Prostate gland (tissue), 2 donors: ENCODE results near the gene GPR35. TPM values are rescaled to one million over a fixed set of nuclear protein-coding genes. Genes with fewer than 3 reads are reported as not detected.

Experiments used
- DNase-seq: peaks from one replicate; pipeline ENCODE4 v3.0.0-alpha.2; 2019; ENCODE audit warnings: low spot score
- H3K27ac ChIP-seq, 2 donors: fragments of 200-600 bp; sonication (generic); 2 replicates each; pipeline ENCODE4 v1.5.1; 2017 to 2019
- H3K27me3 ChIP-seq: fragments of 200-600 bp; sonication (generic); replicated peaks from 2 replicates; pipeline ENCODE4 v1.5.1; 2019; ENCODE audit not compliant: insufficient read depth
- H3K36me3 ChIP-seq, 2 donors: fragments of 200-600 bp; sonication (generic); 1 replicate in 1 of 2; 2 replicates in 1 of 2; pipeline versions ENCODE4 v1.5.1 to v1.8.1; 2017 to 2019
- H3K4me1 ChIP-seq: fragments of 200-600 bp; sonication (generic); replicated peaks from 2 replicates; pipeline ENCODE4 v1.5.1; 2019
- H3K4me3 ChIP-seq, 2 donors: fragments of 200-600 bp; sonication (generic); 2 replicates each; pipeline ENCODE4 v1.5.1; 2017 to 2019
- H3K9me3 ChIP-seq: fragments of 200-600 bp; sonication (generic); 2 replicates; pipeline ENCODE4 v1.5.1; 2017
- CTCF ChIP-seq, 4 experiments: fragments of 200-600 bp in 2 of 4; fragments of 450-650 bp in 2 of 4; sonication (generic) in 2 of 4; IDR thresholded peaks; 1 replicate in 3 of 4; 2 replicates in 1 of 4; pipeline ENCODE4 v1.5.1; 2016 to 2019; ENCODE audit warnings: antibody characterized with exemption in 4 of 4, mild to moderate bottlenecking in 2 of 4, moderate library complexity in 2 of 4
- POLR2A ChIP-seq: fragments of 450-650 bp; IDR thresholded peaks from one replicate; pipeline ENCODE4 v1.6.1; 2016; ENCODE audit warnings: antibody characterized with exemption, mild to moderate bottlenecking
- POLR2AphosphoS5 ChIP-seq: sonication (generic); formaldehyde crosslinking; IDR thresholded peaks from one replicate; pipeline ENCODE4 v1.6.1; 2017; ENCODE audit warnings: antibody characterized with exemption
- WGBS: methylation state at CpG from one replicate; pipeline ENCODE4 v1.1.5; 2018; 5-methylcytosine and 5-hydroxymethylcytosine counted together
- intact Hi-C: fragments of 100-400 bp; cut with DNase I; formaldehyde crosslinking; loops from one replicate; pipeline ENCODE4 v1.14.2; 2022
- total RNA-seq, 2 donors: library from RNA; depleted of rRNA; stranded (reverse); fragments of >200 nt; gene quantifications; one replicate each; pipeline ENCODE4 v1.1.0, GENCODE V29; 2016

GPR35 gene
- total RNA-seq, 2 donors from 2014 or later, result 3.3 to 4.6 TPM

DNA sequence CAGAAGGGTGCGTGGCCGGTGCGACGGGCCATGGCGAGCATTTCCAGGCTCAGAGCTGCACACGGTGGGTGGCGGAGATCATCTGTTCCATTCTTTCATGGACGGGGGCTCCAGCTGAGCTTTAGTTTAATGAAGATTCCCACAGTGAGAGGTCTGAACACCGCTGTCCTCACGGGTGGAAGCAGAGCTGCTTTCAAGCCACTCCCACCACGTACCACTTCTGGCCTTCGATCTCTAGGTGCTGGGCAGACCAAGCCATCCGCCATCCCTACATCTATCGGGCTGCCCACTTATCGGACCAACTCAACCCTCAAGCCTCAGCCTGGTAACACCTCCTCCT, 18.5 kb downstream of the GPR35 start:
- Histone ChIP-seq H3K27me3 (peaks cover 6% of the 10 kb centered on the region), H3K36me3 (no peaks in the 10 kb centered on the region), H3K9me3 (no peaks in the 10 kb centered on the region), H3K4me3 (no peak overlapping the region), H3K4me1 (no peaks in the 10 kb centered on the region), H3K27ac (no peak overlapping the region)
- 81% methylated on average over 14 of the region's 15 CpGs for WGBS
- intact Hi-C loops, result no loop called here
- DNase-seq, result no peak
- TF ChIP-seq POLR2A, result no peak
- no peak for TF ChIP-seq CTCF (IDR thresholded peaks at IDR 0.05)

GRCh38 chr2:240644171-240644651, 18.9 kb downstream of the GPR35 start:
- H3K27ac ChIP-seq, result no peak overlapping the region
- 52% methylated on average over 11 of the region's 14 CpGs for WGBS
- intact Hi-C loops, result no loop called here
- no peak for TF ChIP-seq POLR2A
- no peak for TF ChIP-seq POLR2AphosphoS5
- TF ChIP-seq CTCF (IDR thresholded peaks at IDR 0.05), result no peak
- no peaks in the 10 kb centered on the region for H3K9me3 ChIP-seq
- no peak overlapping the region for H3K4me3 ChIP-seq
- H3K36me3 ChIP-seq, result no peaks in the 10 kb centered on the region
- no peaks in the 10 kb centered on the region for H3K4me1 ChIP-seq
- peaks cover 6% of the 10 kb centered on the region for H3K27me3 ChIP-seq
- no peak for DNase-seq

DNA sequence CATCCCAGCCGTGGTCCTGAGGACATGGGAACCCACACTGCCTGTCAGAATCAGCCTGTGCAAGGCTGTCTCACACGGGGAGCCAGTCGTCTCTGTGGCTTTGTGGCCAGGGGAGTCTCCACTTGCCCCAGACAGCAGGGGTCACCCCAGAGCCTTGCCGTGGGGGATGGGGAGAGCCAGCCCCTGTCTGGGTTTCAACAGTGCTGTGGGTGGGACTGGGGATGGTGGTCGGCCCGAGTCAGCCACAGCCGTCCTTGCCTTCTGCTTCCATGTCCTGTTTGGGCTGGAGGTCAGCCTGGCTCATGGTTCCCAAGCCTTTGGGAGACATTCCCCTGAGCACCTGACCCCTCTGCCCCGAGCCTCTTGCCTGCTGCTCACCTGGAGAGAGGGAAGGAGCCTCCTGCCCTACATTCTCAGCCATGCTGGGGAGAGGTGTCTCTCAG, 19.6 kb downstream of the GPR35 start:
- H3K4me3 ChIP-seq, result no peak overlapping the region
- DNase-seq, result no peak

DNA sequence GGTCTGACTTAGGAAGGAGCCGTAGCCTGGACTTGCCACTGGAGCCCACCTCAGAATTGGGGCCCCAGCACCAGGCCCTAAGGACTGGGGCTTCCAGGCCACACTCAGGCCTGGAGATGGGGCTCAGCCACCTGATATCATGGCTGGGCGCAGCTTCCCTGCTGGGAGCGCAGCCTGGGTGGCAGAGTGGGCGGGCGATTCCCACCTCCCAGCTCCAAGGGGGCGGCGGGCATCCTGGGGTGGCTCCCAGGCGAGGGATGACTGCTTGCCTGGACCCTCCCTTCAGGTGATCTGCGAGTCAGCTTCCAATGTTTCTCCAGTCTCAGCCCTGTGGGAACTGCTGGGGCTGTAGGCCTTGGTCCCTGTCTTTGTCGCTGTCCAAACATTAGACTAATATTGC, 20.1 kb downstream of the GPR35 start:
- no peak overlapping the region for H3K4me3 ChIP-seq
- DNase-seq, result no peak
- H3K4me1 ChIP-seq, result no peaks in the 10 kb centered on the region
- intact Hi-C loops, result no loop called here
- TF ChIP-seq POLR2A (no peak), CTCF (IDR thresholded peaks at IDR 0.05) (no peak), POLR2AphosphoS5 (no peak)
- 86% methylated on average over 10 of the region's 10 CpGs for WGBS
- no peaks in the 10 kb centered on the region for H3K9me3 ChIP-seq
- H3K27me3 ChIP-seq, result peaks cover 6% of the 10 kb centered on the region
- H3K27ac ChIP-seq, result no peak overlapping the region
- no peaks in the 10 kb centered on the region for H3K36me3 ChIP-seq

More for the DNA sequence above, 19.6 kb downstream of the GPR35 start:
- H3K27me3 ChIP-seq, result peaks cover 6% of the 10 kb centered on the region
- no peaks in the 10 kb centered on the region for H3K36me3 ChIP-seq
- no peaks in the 10 kb centered on the region for H3K4me1 ChIP-seq
- H3K27ac ChIP-seq, result no peak overlapping the region
- 69% methylated on average over 8 of the region's 8 CpGs for WGBS
- no peak for TF ChIP-seq CTCF (IDR thresholded peaks at IDR 0.05)
- TF ChIP-seq POLR2AphosphoS5, result no peak
- no peak for TF ChIP-seq POLR2A
- intact Hi-C loops, result no loop called here
- no peaks in the 10 kb centered on the region for H3K9me3 ChIP-seq

DNA sequence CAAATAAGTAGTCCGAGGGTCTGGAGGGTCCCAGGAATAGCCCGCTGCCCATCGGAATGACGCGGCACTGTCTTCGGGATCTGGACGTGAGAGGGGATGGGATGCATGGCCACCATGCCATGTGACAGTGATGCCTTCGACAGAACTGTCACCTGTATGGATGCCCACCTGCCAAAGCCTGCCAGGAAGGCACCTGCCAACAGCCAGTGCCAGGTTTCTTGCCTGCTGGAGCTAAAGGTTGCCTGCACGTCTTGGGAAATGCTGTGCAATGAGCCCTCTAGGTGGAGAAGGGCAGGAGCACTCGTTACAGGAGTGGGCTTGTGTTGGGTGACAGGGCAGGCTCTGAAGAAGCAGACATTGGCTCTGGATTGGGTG, 20.5 kb downstream of the GPR35 start:
- Histone ChIP-seq H3K27me3 (peaks cover 6% of the 10 kb centered on the region), H3K27ac (no peak overlapping the region), H3K4me1 (no peaks in the 10 kb centered on the region), H3K9me3 (no peaks in the 10 kb centered on the region), H3K4me3 (no peak overlapping the region), H3K36me3 (no peaks in the 10 kb centered on the region)
- intact Hi-C loops, result no loop called here
- no peak for DNase-seq
- TF ChIP-seq POLR2A, result no peak
- no peak for TF ChIP-seq CTCF (IDR thresholded peaks at IDR 0.05)
- TF ChIP-seq POLR2AphosphoS5, result no peak
- 86% methylated on average over 10 of the region's 10 CpGs for WGBS
